H9 (cell line): ENCODE results near the gene CIT. TPM values are rescaled to one million over a fixed set of nuclear protein-coding genes. Genes with fewer than 3 reads are reported as not detected.
A peak's percentile ranks its signal among the peaks of the same experiment; 100 is the strongest.

Experiments used
- DNase-seq: peaks from one replicate; pipeline ENCODE4 v3.0.0-alpha.2; 2017
- H2AFZ ChIP-seq: one replicate; pipeline ENCODE4 v1.6.1; 2013; ENCODE audit warnings: mild to moderate bottlenecking, low read length, control low read depth, moderate library complexity
- H2AK5ac ChIP-seq: 2 replicates; pipeline ENCODE4 v1.6.1; 2013; ENCODE audit warnings: low read length, control low read depth, mixed read lengths; ENCODE audit not compliant: insufficient read length
- H2BK120ac ChIP-seq: one replicate; pipeline ENCODE4 v1.6.1; 2013; ENCODE audit warnings: low read depth, mild to moderate bottlenecking, low read length, control low read depth, inconsistent platforms; ENCODE audit not compliant: poor library complexity, severe bottlenecking
- H2BK12ac ChIP-seq: 2 replicates; pipeline ENCODE4 v1.6.1; 2013; ENCODE audit warnings: low read length, control low read depth, mixed read lengths, low read depth; ENCODE audit not compliant: insufficient read length
- H2BK15ac ChIP-seq: 2 replicates; pipeline ENCODE4 v1.6.1; 2013; ENCODE audit warnings: low read depth, low read length, control low read depth
- H2BK20ac ChIP-seq: one replicate; pipeline ENCODE4 v1.6.1; 2013; ENCODE audit warnings: low read depth, mild to moderate bottlenecking, low read length, control low read depth, inconsistent platforms; ENCODE audit not compliant: poor library complexity, severe bottlenecking
- H2BK5ac ChIP-seq: 2 replicates; pipeline ENCODE4 v1.6.1; 2013; ENCODE audit warnings: low read length, control low read depth, mixed read lengths; ENCODE audit not compliant: insufficient read length
- H3K14ac ChIP-seq: 2 replicates; pipeline ENCODE4 v1.6.1; 2013; ENCODE audit warnings: low read length, control low read depth; ENCODE audit not compliant: insufficient read depth
- H3K18ac ChIP-seq: 2 replicates; pipeline ENCODE4 v1.6.1; 2013; ENCODE audit warnings: low read depth, mild to moderate bottlenecking, mixed read lengths, low read length, control low read depth; ENCODE audit not compliant: insufficient read length
- H3K23ac ChIP-seq: 2 replicates; pipeline ENCODE4 v1.6.1; 2013; ENCODE audit warnings: low read length, control low read depth, mixed read lengths, low read depth; ENCODE audit not compliant: insufficient read length
- H3K23me2 ChIP-seq: 2 replicates; pipeline ENCODE4 v1.6.1; 2013; ENCODE audit warnings: low read depth, mild to moderate bottlenecking, mixed read lengths, low read length, control low read depth; ENCODE audit not compliant: insufficient read length, poor library complexity, severe bottlenecking
- H3K27ac ChIP-seq: 2 replicates; pipeline ENCODE4 v1.5.1; 2013; ENCODE audit warnings: low read length, control low read depth, mixed read lengths, low read depth; ENCODE audit not compliant: insufficient read length
- H3K27me3 ChIP-seq: 2 replicates; pipeline ENCODE4 v1.6.1; 2013; ENCODE audit warnings: low read length, control low read depth, inconsistent platforms; ENCODE audit not compliant: insufficient read depth
- H3K4ac ChIP-seq: 2 replicates; pipeline ENCODE4 v1.6.1; 2013; ENCODE audit warnings: low read depth, mild to moderate bottlenecking, control low read depth, inconsistent platforms, low read length, moderate library complexity
- H3K4me1 ChIP-seq: 2 replicates; pipeline ENCODE4 v1.6.1; 2013; ENCODE audit warnings: low read length, control low read depth, inconsistent platforms; ENCODE audit not compliant: insufficient read depth
- H3K4me2 ChIP-seq: 2 replicates; pipeline ENCODE4 v1.6.1; 2013; ENCODE audit warnings: low read length, control low read depth, mixed read lengths; ENCODE audit not compliant: insufficient read length, insufficient read depth
- H3K56ac ChIP-seq: 2 replicates; pipeline ENCODE4 v1.6.1; 2013; ENCODE audit warnings: low read depth, mild to moderate bottlenecking, mixed read lengths, low read length, control low read depth; ENCODE audit not compliant: insufficient read length
- H3K79me1 ChIP-seq: 2 replicates; pipeline ENCODE4 v1.6.1; 2013; ENCODE audit warnings: low read depth, mild to moderate bottlenecking, moderate library complexity, low read length, control low read depth, inconsistent platforms; ENCODE audit not compliant: insufficient read depth, poor library complexity, severe bottlenecking
- H3K79me2 ChIP-seq: 2 replicates; pipeline ENCODE4 v1.6.1; 2013; ENCODE audit warnings: low read length, control low read depth, inconsistent platforms; ENCODE audit not compliant: insufficient read depth
- H3K9ac ChIP-seq: 2 replicates; pipeline ENCODE4 v1.6.1; 2013; ENCODE audit warnings: low read length, control low read depth, mixed read lengths; ENCODE audit not compliant: insufficient read length; ENCODE audit errors: extremely low read depth
- H3K9me3 ChIP-seq: one replicate; pipeline ENCODE4 v1.6.1; 2013; ENCODE audit warnings: low read depth, low read length, inconsistent platforms; ENCODE audit not compliant: control insufficient read depth
- H3T11ph ChIP-seq: one replicate; pipeline ENCODE4 v1.6.1; 2013; ENCODE audit warnings: mild to moderate bottlenecking, low read length, control low read depth, inconsistent platforms
- H4K20me1 ChIP-seq: one replicate; pipeline ENCODE4 v1.6.1; 2013; ENCODE audit not compliant: control insufficient read depth, insufficient read length, insufficient read depth
- H4K5ac ChIP-seq: 2 replicates; pipeline ENCODE4 v1.6.1; 2013; ENCODE audit warnings: low read depth, mild to moderate bottlenecking, mixed read lengths, low read length, control low read depth; ENCODE audit not compliant: insufficient read length
- H4K8ac ChIP-seq: replicated peaks from 2 replicates; pipeline ENCODE4 v1.6.1; 2013; ENCODE audit warnings: low read length, control low read depth, mixed read lengths, low read depth; ENCODE audit not compliant: insufficient read length
- H4K91ac ChIP-seq: 2 replicates; pipeline ENCODE4 v1.6.1; 2013; ENCODE audit warnings: low read depth, mild to moderate bottlenecking, moderate library complexity, mixed read lengths, low read length, control low read depth; ENCODE audit not compliant: insufficient read length
- H3K27ac Mint-ChIP-seq, 3 experiments: 2 replicates in 2 of 3; 3 replicates in 1 of 3; pipeline ENCODE4 v1.8.0; 2020 to 2021; ENCODE audit warnings: mixed read lengths in 3 of 3, mild to moderate bottlenecking in 1 of 3, moderate library complexity in 1 of 3
- H3K27me3 Mint-ChIP-seq: 2 replicates; pipeline ENCODE4 v1.8.0; 2021; ENCODE audit warnings: low read depth, mild to moderate bottlenecking, moderate library complexity, mixed read lengths
- H3K36me3 Mint-ChIP-seq, 3 experiments: 2 replicates in 2 of 3; 3 replicates in 1 of 3; pipeline ENCODE4 v1.8.0; 2020 to 2021; ENCODE audit warnings: low read depth in 3 of 3, mixed read lengths in 3 of 3; ENCODE audit not compliant: insufficient read depth in 1 of 3
- H3K4me1 Mint-ChIP-seq, 2 experiments: 2 replicates each; pipeline ENCODE4 v1.8.0; 2020; ENCODE audit warnings: mixed read lengths in 2 of 2
- H3K4me3 Mint-ChIP-seq, 2 experiments: 2 replicates in 1 of 2; 3 replicates in 1 of 2; pipeline ENCODE4 v1.8.0; 2020 to 2021; ENCODE audit warnings: mild to moderate bottlenecking in 2 of 2, mixed read lengths in 2 of 2, moderate library complexity in 1 of 2
- H3K9me3 Mint-ChIP-seq, 2 experiments: 2 replicates in 1 of 2; 3 replicates in 1 of 2; pipeline ENCODE4 v1.8.0; 2020; ENCODE audit warnings: mild to moderate bottlenecking in 2 of 2, mixed read lengths in 2 of 2, moderate library complexity in 1 of 2
- CTCF ChIP-seq: fragments of 200-600 bp; sonication (generic); conservative IDR thresholded peaks from 3 replicates; pipeline ENCODE4 v1.8.0; 2021; ENCODE audit warnings: antibody characterized with exemption, mild to moderate bottlenecking
- WGBS: extraction: QIAGEN DNeasy Blood & Tissue Kit; methylation state at CpG from one replicate; pipeline ENCODE4 v1.1.7; 2013; ENCODE audit warnings: missing lambda C conversion rate, low lambda C conversion rate, mixed read lengths; ENCODE audit not compliant: insufficient read length; ENCODE audit errors: extremely low coverage; 5-methylcytosine and 5-hydroxymethylcytosine counted together
- total RNA-seq: library from RNA; stranded (reverse); gene quantifications from 2 replicates; pipeline ENCODE4 v1.2.1, GENCODE V29; 2021

The CIT gene
- total RNA-seq, 1 experiment from 2014 or later: 55.3 TPM

DNA sequence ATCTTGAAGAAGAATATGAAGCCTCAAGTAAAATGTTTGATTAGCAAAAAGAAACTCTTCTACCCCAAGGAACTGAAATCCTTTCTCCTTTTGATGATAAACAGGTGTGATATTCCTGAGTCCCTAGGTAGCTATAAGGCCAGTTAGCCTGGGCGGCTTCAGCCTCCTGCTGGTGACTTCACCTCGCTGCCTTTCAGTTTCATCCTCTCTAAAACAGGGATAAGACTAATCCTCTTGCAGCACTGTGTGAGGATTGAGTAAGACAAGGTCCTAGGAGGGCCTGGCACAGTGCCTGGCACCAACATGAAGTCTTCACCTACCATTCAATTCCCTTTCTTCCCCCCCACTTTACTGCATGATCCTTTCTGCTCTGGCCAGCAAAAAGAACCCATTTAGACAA, 42.1 kb downstream of the CIT start:
- Mint-ChIP-seq H3K4me1 (0 out of 4 replicates have a peak, but pooled peaks cover 0 to 7% of the 10 kb centered on the region in 2 experiments), H3K9me3 (no peaks in the 10 kb centered on the region), H3K27me3 (no peaks in the 10 kb centered on the region), H3K36me3 (peaks cover 7 to 39% (median 38%) of the 10 kb centered on the region in 3 experiments; a peak in 5 of 7 replicates), H3K27ac (peak overlapping the region in 1 of 3 experiments; percentile 23; a peak in 1 of 7 replicates), H3K4me3 (no peak overlapping the region)
- Histone ChIP-seq H3K79me2 (no peaks in the 10 kb centered on the region), H2BK12ac (no peak overlapping the region), H3K4me2 (no peak overlapping the region), H3K14ac (no peak overlapping the region), H3K9ac (no peak overlapping the region), H2BK20ac (no peak overlapping the region), H3K23me2 (no peaks in the 10 kb centered on the region), H3K4me1 (no peaks in the 10 kb centered on the region), H2BK5ac (no peak overlapping the region), H3K56ac (no peak overlapping the region), H4K5ac (no peak overlapping the region), H3K23ac (no peak overlapping the region), H4K8ac (no peak overlapping the region), H3K18ac (no peak overlapping the region), H3K27ac (no peak overlapping the region), H2AK5ac (no peak overlapping the region), H4K20me1 (no peaks in the 10 kb centered on the region), H3T11ph (no peak overlapping the region), H3K27me3 (no peaks in the 10 kb centered on the region), H2AFZ (no peak overlapping the region), H2BK120ac (no peak overlapping the region), H3K4ac (no peak overlapping the region), H4K91ac (no peak overlapping the region), H3K79me1 (peaks cover 3% of the 10 kb centered on the region), H3K9me3 (no peaks in the 10 kb centered on the region), H2BK15ac (no peak overlapping the region)
- DNase-seq: peak; percentile 36
- WGBS: no CpG with 5 or more reads among the region's 2 CpGs
- TF ChIP-seq CTCF: peak; percentile 60
